CD8-positive, alpha-beta memory T cell (primary cell): Measurements from ENCODE around the gene PTHLH. TPM values are rescaled to one million over a fixed set of nuclear protein-coding genes. Genes with fewer than 3 reads are reported as not detected.
A peak's percentile ranks its signal among the peaks of the same experiment; 100 is the strongest.

ENCODE experiments used
- CTCF ChIA-PET: fragments of 350-600 bp; sonication (Branson Sonifier 250); formaldehyde crosslinking; loops from one replicate; lab custom pipeline; 2021; ENCODE audit warnings: antibody characterized with exemption; lab: Charles Lee
- POLR2A ChIA-PET: fragments of 350-600 bp; sonication (Branson Sonifier 250); formaldehyde crosslinking; loops from one replicate; lab custom pipeline; 2021; ENCODE audit warnings: antibody characterized with exemption; lab: Charles Lee
- DNase-seq, 5 donors: peaks; one replicate each; pipeline versions ENCODE4 v3.0.0 to v3.0.0-alpha.2; 2020 to 2022; ENCODE audit warnings: mixed read lengths in 1 of 5
- H3K27ac ChIP-seq: one replicate; pipeline ENCODE4 v1.7.0; 2013; ENCODE audit warnings: low read depth, mild to moderate bottlenecking, low read length, moderate library complexity
- H3K27me3 ChIP-seq: 2 replicates; pipeline ENCODE4 v1.7.0; 2013; ENCODE audit warnings: low read length, mild to moderate bottlenecking; ENCODE audit not compliant: insufficient read depth, poor library complexity, severe bottlenecking
- H3K36me3 ChIP-seq: 2 replicates; pipeline ENCODE4 v1.7.0; 2013; ENCODE audit warnings: mild to moderate bottlenecking, low read length, moderate library complexity; ENCODE audit not compliant: insufficient read depth
- H3K4me1 ChIP-seq: 2 replicates; pipeline ENCODE4 v1.7.0; 2013; ENCODE audit warnings: mild to moderate bottlenecking, low read length, moderate library complexity; ENCODE audit not compliant: insufficient read depth
- H3K4me3 ChIP-seq: 2 replicates; pipeline ENCODE4 v1.7.0; 2013; ENCODE audit warnings: mild to moderate bottlenecking, low read length
- H3K9me3 ChIP-seq: 2 replicates; pipeline ENCODE4 v1.7.0; 2013; ENCODE audit warnings: mild to moderate bottlenecking, low read length
- H3K27ac Mint-ChIP-seq, 8 donors: one replicate each; pipeline ENCODE4 v1.8.0; 2020 to 2021; ENCODE audit warnings: mixed read lengths in 8 of 8, mild to moderate bottlenecking in 6 of 8, inconsistent platforms in 3 of 8, moderate library complexity in 3 of 8
- H3K27me3 Mint-ChIP-seq, 2 donors: one replicate each; pipeline ENCODE4 v1.8.0; 2020 to 2021; ENCODE audit warnings: mixed read lengths in 2 of 2, mild to moderate bottlenecking in 1 of 2, moderate library complexity in 1 of 2
- H3K36me3 Mint-ChIP-seq, 3 donors: one replicate each; pipeline ENCODE4 v1.8.0; 2020 to 2021; ENCODE audit warnings: mixed read lengths in 3 of 3, inconsistent platforms in 1 of 3, mild to moderate bottlenecking in 1 of 3
- H3K4me1 Mint-ChIP-seq, 3 donors: one replicate each; pipeline ENCODE4 v1.8.0; 2020 to 2021; ENCODE audit warnings: mixed read lengths in 3 of 3, inconsistent platforms in 1 of 3, mild to moderate bottlenecking in 1 of 3
- H3K4me3 Mint-ChIP-seq, 7 donors: one replicate each; pipeline ENCODE4 v1.8.0; 2020 to 2021; ENCODE audit warnings: mixed read lengths in 7 of 7, mild to moderate bottlenecking in 6 of 7, moderate library complexity in 4 of 7, inconsistent platforms in 2 of 7
- H3K9me3 Mint-ChIP-seq, 5 donors: one replicate each; pipeline ENCODE4 v1.8.0; 2020 to 2022; ENCODE audit warnings: mixed read lengths in 5 of 5, mild to moderate bottlenecking in 3 of 5, moderate library complexity in 2 of 5, inconsistent platforms in 1 of 5
- polyA plus RNA-seq: library from polyadenylated mRNA; unstranded; fragments of 300-500 nt; fragmentation: Illumina TruSeq; gene quantifications from one replicate; pipeline ENCODE4 v1.2.3, GENCODE V29; 2021
- total RNA-seq, 2 experiments: library from RNA; stranded (reverse); gene quantifications; one replicate each; pipeline ENCODE4 v1.2.3, GENCODE V29; 2021

The PTHLH gene
- total and polyA plus RNA-seq, 3 experiments from 2014 or later = 0.33 to 0.44 TPM; not detected in 1

GRCh38 chr12:27931390-27931789 lies 41.1 kb downstream of the PTHLH start:
- Histone ChIP-seq H3K27me3 (no peaks in the 10 kb centered on the region), H3K4me3 (no peak overlapping the region), H3K36me3 (no peaks in the 10 kb centered on the region), H3K4me1 (no peaks in the 10 kb centered on the region), H3K27ac (no peak overlapping the region), H3K9me3 (no peaks in the 10 kb centered on the region)
- Mint-ChIP-seq H3K27me3 (peaks cover 10 to 44% of the 10 kb centered on the region in 2 donors), H3K27ac (no peak overlapping the region), H3K4me3 (no peak overlapping the region), H3K36me3 (peaks cover 0 to 2% (median 0%) of the 10 kb centered on the region in 3 donors), H3K9me3 (no peaks in the 10 kb centered on the region), H3K4me1 (no peaks in the 10 kb centered on the region)
- ChIA-PET POLR2A (no interaction called here), CTCF (no interaction called here)
- no peak for DNase-seq

- no peak for DNase-seq
- Histone ChIP-seq H3K36me3 (no peaks in the 10 kb centered on the region), H3K9me3 (no peaks in the 10 kb centered on the region), H3K4me1 (no peaks in the 10 kb centered on the region), H3K27ac (no peak overlapping the region), H3K27me3 (no peaks in the 10 kb centered on the region), H3K4me3 (no peak overlapping the region)
- Mint-ChIP-seq H3K36me3 (peaks cover 0 to 2% (median 0%) of the 10 kb centered on the region in 3 donors), H3K4me3 (no peak overlapping the region), H3K27me3 (peaks cover 7 to 32% of the 10 kb centered on the region in 2 donors), H3K27ac (no peak overlapping the region), H3K4me1 (no peaks in the 10 kb centered on the region), H3K9me3 (no peaks in the 10 kb centered on the region)
- ChIA-PET CTCF (no interaction called here), POLR2A (no interaction called here)
These were observed 45.2 kb downstream of the PTHLH start for GRCh38 chr12:27927347-27927746.

GRCh38 chr12:27924350-27925135 lies 48.0 kb downstream of the PTHLH start:
- Histone ChIP-seq H3K4me1 (no peaks in the 10 kb centered on the region), H3K36me3 (no peaks in the 10 kb centered on the region), H3K4me3 (no peak overlapping the region), H3K9me3 (no peaks in the 10 kb centered on the region), H3K27ac (no peak overlapping the region), H3K27me3 (no peaks in the 10 kb centered on the region)
- Mint-ChIP-seq H3K9me3 (no peaks in the 10 kb centered on the region), H3K27me3 (peaks cover 7 to 30% of the 10 kb centered on the region in 2 donors), H3K27ac (no peak overlapping the region), H3K4me1 (no peaks in the 10 kb centered on the region), H3K36me3 (no peaks in the 10 kb centered on the region), H3K4me3 (no peak overlapping the region)
- POLR2A ChIA-PET = no interaction called here
- CTCF ChIA-PET = no interaction called here
- DNase-seq = no peak

GRCh38 chr12:27922531-27923139 lies 49.9 kb downstream of the PTHLH start:
- H3K4me3 ChIP-seq = no peak overlapping the region
- Mint-ChIP-seq H3K36me3 (no peaks in the 10 kb centered on the region), H3K27me3 (peaks cover 1 to 24% of the 10 kb centered on the region in 2 donors), H3K9me3 (no peaks in the 10 kb centered on the region), H3K4me1 (no peaks in the 10 kb centered on the region), H3K27ac (peak overlapping the region in 1 of 8 donors; percentile 64), H3K4me3 (no peak overlapping the region)
- DNase-seq = no peak
- CTCF ChIA-PET = no interaction called here
- no peaks in the 10 kb centered on the region for H3K27me3 ChIP-seq
- no peaks in the 10 kb centered on the region for H3K4me1 ChIP-seq
- H3K36me3 ChIP-seq = no peaks in the 10 kb centered on the region
- H3K27ac ChIP-seq = no peak overlapping the region
- no peaks in the 10 kb centered on the region for H3K9me3 ChIP-seq
- POLR2A ChIA-PET = no interaction called here

GRCh38 chr12:27919671-27920235 lies 52.8 kb downstream of the PTHLH start:
- POLR2A ChIA-PET = no interaction called here
- no peaks in the 10 kb centered on the region for H3K4me1 Mint-ChIP-seq

GRCh38 chr12:27915536-27915935 lies 57.0 kb downstream of the PTHLH start:
- no peaks in the 10 kb centered on the region for H3K9me3 ChIP-seq
- no peaks in the 10 kb centered on the region for H3K36me3 ChIP-seq
- H3K4me1 ChIP-seq = no peaks in the 10 kb centered on the region
- Mint-ChIP-seq H3K4me1 (no peaks in the 10 kb centered on the region), H3K4me3 (no peak overlapping the region), H3K36me3 (peaks cover 0 to 4% (median 0%) of the 10 kb centered on the region in 3 donors), H3K27ac (no peak overlapping the region), H3K27me3 (peaks cover 6 to 38% of the 10 kb centered on the region in 2 donors), H3K9me3 (no peaks in the 10 kb centered on the region)
- ChIA-PET POLR2A (no interaction called here), CTCF (no interaction called here)
- no peak overlapping the region for H3K27ac ChIP-seq
- DNase-seq = no peak
- H3K4me3 ChIP-seq = no peak overlapping the region
- H3K27me3 ChIP-seq = no peaks in the 10 kb centered on the region

More at GRCh38 chr12:27919671-27920235, 52.8 kb downstream of the PTHLH start:
- peaks cover 0 to 4% (median 0%) of the 10 kb centered on the region in 3 donors for H3K36me3 Mint-ChIP-seq
- Histone ChIP-seq H3K27ac (no peak overlapping the region), H3K4me1 (no peaks in the 10 kb centered on the region), H3K9me3 (no peaks in the 10 kb centered on the region), H3K4me3 (no peak overlapping the region), H3K27me3 (no peaks in the 10 kb centered on the region), H3K36me3 (no peaks in the 10 kb centered on the region)
- H3K27me3 Mint-ChIP-seq = peaks cover 4 to 38% of the 10 kb centered on the region in 2 donors
- H3K27ac Mint-ChIP-seq = no peak overlapping the region
- H3K4me3 Mint-ChIP-seq = no peak overlapping the region
- CTCF ChIA-PET = no interaction called here
- no peaks in the 10 kb centered on the region for H3K9me3 Mint-ChIP-seq
- no peak for DNase-seq

- Mint-ChIP-seq H3K9me3 (no peaks in the 10 kb centered on the region), H3K4me1 (no peaks in the 10 kb centered on the region), H3K36me3 (peaks cover 0 to 4% (median 0%) of the 10 kb centered on the region in 3 donors), H3K4me3 (no peak overlapping the region), H3K27me3 (peaks cover 10 to 37% of the 10 kb centered on the region in 2 donors), H3K27ac (no peak overlapping the region)
- Histone ChIP-seq H3K9me3 (no peaks in the 10 kb centered on the region), H3K4me3 (no peak overlapping the region), H3K27me3 (no peaks in the 10 kb centered on the region), H3K4me1 (no peaks in the 10 kb centered on the region), H3K36me3 (no peaks in the 10 kb centered on the region), H3K27ac (no peak overlapping the region)
- CTCF ChIA-PET = no interaction called here
- DNase-seq = no peak
- POLR2A ChIA-PET = no interaction called here
These were observed 57.5 kb downstream of the PTHLH start for GRCh38 chr12:27915021-27915420.

- H3K27me3 Mint-ChIP-seq = peaks cover 13 to 37% of the 10 kb centered on the region in 2 donors
- H3K27me3 ChIP-seq = no peaks in the 10 kb centered on the region
- DNase-seq = no peak
- H3K27ac ChIP-seq = no peak overlapping the region
- no peak overlapping the region for H3K27ac Mint-ChIP-seq
- POLR2A ChIA-PET = no interaction called here
- peaks cover 0 to 4% (median 0%) of the 10 kb centered on the region in 3 donors for H3K36me3 Mint-ChIP-seq
- H3K9me3 ChIP-seq = no peaks in the 10 kb centered on the region
- CTCF ChIA-PET = no interaction called here
- H3K4me1 ChIP-seq = no peaks in the 10 kb centered on the region
- no peak overlapping the region for H3K4me3 Mint-ChIP-seq
- H3K4me3 ChIP-seq = no peak overlapping the region
- no peaks in the 10 kb centered on the region for H3K9me3 Mint-ChIP-seq
- H3K36me3 ChIP-seq = no peaks in the 10 kb centered on the region
- H3K4me1 Mint-ChIP-seq = no peaks in the 10 kb centered on the region
These were observed 58.4 kb downstream of the PTHLH start for GRCh38 chr12:27913999-27914614.
